ENCODE measurements around the gene UBXN7.

DNA sequence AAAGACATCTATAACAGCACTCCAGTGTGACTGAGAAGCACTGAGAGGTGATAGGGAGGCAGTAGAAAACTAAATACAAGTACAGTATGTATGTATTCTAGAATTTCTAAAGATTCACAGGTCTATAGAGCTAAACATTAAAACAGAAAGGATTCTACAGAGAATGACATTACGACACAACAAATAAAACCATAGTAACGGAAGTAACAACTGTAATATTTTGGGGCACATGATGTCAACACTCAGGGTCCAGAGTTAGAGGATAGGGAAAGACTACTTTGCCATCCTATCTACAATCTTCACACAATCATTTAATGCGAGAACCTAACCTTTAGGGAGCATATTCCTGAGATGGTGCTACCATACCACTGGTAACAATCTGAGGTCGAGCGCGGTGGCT is 13.6 kb downstream of the UBXN7 start:
- TF ChIP-seq CTCF (IDR thresholded peaks at IDR 0.05; ENCODE audit: low read length) (no peak), EZH2 (IDR thresholded peaks at IDR 0.05; ENCODE audit: borderline replicate concordance, low read length) (no peak)
